Measurements from ENCODE around the gene LHX2. TPM values are rescaled to one million over a fixed set of nuclear protein-coding genes. Genes with fewer than 3 reads are reported as not detected.

Gene LHX2
- total and polyA plus RNA-seq, 8 donors: 0.18 TPM; not detected in 7

GRCh38 chr9:124010303-124010664 lies 1.3 kb upstream of the LHX2 start:
- H3K9me3 ChIP-seq: no peaks in the 10 kb centered on the region
- DNase-seq: no peak
- H3K27ac ChIP-seq: no peak overlapping the region
- TF ChIP-seq EP300 (IDR thresholded peaks at IDR 0.05): no peak
- no peak for TF ChIP-seq POLR2A (IDR thresholded peaks at IDR 0.05)
- TF ChIP-seq CTCF (IDR thresholded peaks at IDR 0.05): no peak
- no peak for TF ChIP-seq POLR2AphosphoS5 (IDR thresholded peaks at IDR 0.05)
- H3K4me1 ChIP-seq: peaks cover 37 to 68% (median 56%) of the 10 kb centered on the region in 4 donors
- H3K27me3 ChIP-seq: peaks cover 68 to 100% (median 100%) of the 10 kb centered on the region in 3 donors
- H3K4me3 ChIP-seq: no peak overlapping the region
- no peaks in the 10 kb centered on the region for H3K36me3 ChIP-seq
- intact Hi-C loops (cut with DNase I; ENCODE audit: low total_unique reads): no loop called here
- 13 to 22% (median 22%) methylated on average over 9 of the region's 9 CpGs for WGBS, 5 donors

GRCh38 chr9:124010665-124011321 lies 775 bp upstream of the LHX2 start:
- Histone ChIP-seq H3K4me1 (peaks cover 37 to 73% (median 61%) of the 10 kb centered on the region in 4 donors), H3K4me3 (peak overlapping the region; percentile 26 to 44 (median 35)), H3K27me3 (peaks cover 73 to 100% (median 100%) of the 10 kb centered on the region in 3 donors), H3K9me3 (no peaks in the 10 kb centered on the region), H3K36me3 (no peaks in the 10 kb centered on the region), H3K27ac (no peak overlapping the region)
- TF ChIP-seq POLR2A (IDR thresholded peaks at IDR 0.05): no peak
- no peak for TF ChIP-seq CTCF (IDR thresholded peaks at IDR 0.05)
- TF ChIP-seq POLR2AphosphoS5 (IDR thresholded peaks at IDR 0.05): no peak
- no peak for TF ChIP-seq EP300 (IDR thresholded peaks at IDR 0.05)
- no peak for DNase-seq
- intact Hi-C loops (cut with DNase I; ENCODE audit: low total_unique reads): no loop called here
- 4 to 9% (median 5%) methylated on average over 16 to 34 of the region's 34 CpGs for WGBS, 5 donors

GRCh38 chr9:124012368-124013301 lies 1.1 kb downstream of the LHX2 start:
- DNase-seq: no peak
- peak overlapping the region; percentile 13 to 44 (median 34) for H3K4me3 ChIP-seq
- 5 to 11% (median 6%) methylated on average over 41 to 83 of the region's 83 CpGs for WGBS, 5 donors
- TF ChIP-seq EP300 (IDR thresholded peaks at IDR 0.05) (no peak), POLR2AphosphoS5 (IDR thresholded peaks at IDR 0.05) (no peak), CTCF (IDR thresholded peaks at IDR 0.05) (no peak), POLR2A (IDR thresholded peaks at IDR 0.05) (no peak)
- peaks cover 0 to 5% (median 0%) of the 10 kb centered on the region in 4 donors for H3K9me3 ChIP-seq
- H3K27ac ChIP-seq: no peak overlapping the region
- H3K27me3 ChIP-seq: peaks cover 90 to 100% (median 100%) of the 10 kb centered on the region in 3 donors
- H3K36me3 ChIP-seq: no peaks in the 10 kb centered on the region
- intact Hi-C loops (cut with DNase I; ENCODE audit: low total_unique reads): no loop called here
- peaks cover 45 to 85% (median 72%) of the 10 kb centered on the region in 4 donors for H3K4me1 ChIP-seq
